HG03060 (cell line): ENCODE data around the gene TMPRSS5.

Source experiments
- ATAC-seq: cut with Tn5 transposase; IDR thresholded peaks from one replicate; pipeline ENCODE4 v1.9.1; 2021; ENCODE audit warnings: low read depth, moderate number of reproducible peaks; ENCODE audit not compliant: unreplicated experiment

Gene TMPRSS5

DNA sequence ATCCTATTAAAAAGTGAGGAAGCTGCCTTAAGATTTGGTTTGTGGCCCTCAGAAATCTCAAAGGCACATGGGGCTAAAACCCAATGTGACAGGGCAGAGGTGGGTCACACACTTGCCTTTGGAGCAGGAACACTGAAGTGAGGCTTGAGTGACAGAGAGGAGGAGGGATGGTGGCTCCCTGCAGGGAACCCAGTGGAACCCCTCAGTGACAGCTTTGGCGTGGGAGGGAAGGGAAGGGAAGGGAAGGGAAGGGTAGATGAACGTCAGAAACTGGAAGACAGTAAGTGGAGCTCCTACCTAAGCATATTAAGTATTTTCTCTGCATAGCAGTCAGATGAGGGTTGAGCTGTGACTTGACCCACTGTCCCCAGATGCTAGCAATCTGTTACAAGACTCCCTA lies 68.5 kb downstream of the TMPRSS5 start:
- ATAC-seq = no peak
